PFSK-1 (cell line): Measurements from ENCODE around the gene GUCY1A2.

Source experiments
- POLR2AphosphoS5 ChIP-seq: IDR thresholded peaks from 2 replicates; pipeline ENCODE4 v1.6.1; 2012; ENCODE audit warnings: low read depth, mild to moderate bottlenecking, control low read depth, low read length, moderate library complexity
- TAF1 ChIP-seq: IDR thresholded peaks from 2 replicates; pipeline ENCODE4 v1.6.1; 2012; ENCODE audit warnings: low read length, control low read depth, borderline replicate concordance; ENCODE audit not compliant: insufficient read depth
- TF ChIP-seq, protein P1 (sequence below), 2 experiments: IDR thresholded peaks; 2 replicates each; pipeline versions ENCODE4 v1.6.1 to v1.8.0; 2011 to 2012; ENCODE audit warnings: low read depth in 2 of 2, low read length in 2 of 2, control low read depth in 1 of 2, inconsistent platforms in 1 of 2, mild to moderate bottlenecking in 1 of 2, moderate library complexity in 1 of 2; ENCODE audit not compliant: insufficient read depth in 1 of 2

DNA sequence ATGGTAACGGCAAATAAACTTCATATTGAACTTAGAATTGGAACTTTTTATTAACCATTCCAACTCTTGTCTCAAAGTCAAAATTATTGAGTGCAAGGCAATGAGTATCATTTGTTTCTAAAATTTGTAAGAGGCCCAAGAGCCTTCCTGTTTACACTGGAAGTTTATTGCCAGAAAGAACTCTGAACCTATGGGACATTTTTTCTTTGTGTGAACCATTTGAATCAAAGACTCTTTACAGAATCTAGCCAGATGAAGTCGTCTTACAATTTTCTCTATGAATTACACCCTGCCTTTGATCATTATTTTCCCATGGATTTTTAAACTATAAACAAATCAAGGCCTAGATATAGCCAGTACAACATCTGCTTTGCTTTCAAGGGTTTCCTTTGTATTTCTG lies 2.3 kb upstream of the GUCY1A2 start:
- TF ChIP-seq POLR2AphosphoS5, result no peak
- TF ChIP-seq, protein P1, sequence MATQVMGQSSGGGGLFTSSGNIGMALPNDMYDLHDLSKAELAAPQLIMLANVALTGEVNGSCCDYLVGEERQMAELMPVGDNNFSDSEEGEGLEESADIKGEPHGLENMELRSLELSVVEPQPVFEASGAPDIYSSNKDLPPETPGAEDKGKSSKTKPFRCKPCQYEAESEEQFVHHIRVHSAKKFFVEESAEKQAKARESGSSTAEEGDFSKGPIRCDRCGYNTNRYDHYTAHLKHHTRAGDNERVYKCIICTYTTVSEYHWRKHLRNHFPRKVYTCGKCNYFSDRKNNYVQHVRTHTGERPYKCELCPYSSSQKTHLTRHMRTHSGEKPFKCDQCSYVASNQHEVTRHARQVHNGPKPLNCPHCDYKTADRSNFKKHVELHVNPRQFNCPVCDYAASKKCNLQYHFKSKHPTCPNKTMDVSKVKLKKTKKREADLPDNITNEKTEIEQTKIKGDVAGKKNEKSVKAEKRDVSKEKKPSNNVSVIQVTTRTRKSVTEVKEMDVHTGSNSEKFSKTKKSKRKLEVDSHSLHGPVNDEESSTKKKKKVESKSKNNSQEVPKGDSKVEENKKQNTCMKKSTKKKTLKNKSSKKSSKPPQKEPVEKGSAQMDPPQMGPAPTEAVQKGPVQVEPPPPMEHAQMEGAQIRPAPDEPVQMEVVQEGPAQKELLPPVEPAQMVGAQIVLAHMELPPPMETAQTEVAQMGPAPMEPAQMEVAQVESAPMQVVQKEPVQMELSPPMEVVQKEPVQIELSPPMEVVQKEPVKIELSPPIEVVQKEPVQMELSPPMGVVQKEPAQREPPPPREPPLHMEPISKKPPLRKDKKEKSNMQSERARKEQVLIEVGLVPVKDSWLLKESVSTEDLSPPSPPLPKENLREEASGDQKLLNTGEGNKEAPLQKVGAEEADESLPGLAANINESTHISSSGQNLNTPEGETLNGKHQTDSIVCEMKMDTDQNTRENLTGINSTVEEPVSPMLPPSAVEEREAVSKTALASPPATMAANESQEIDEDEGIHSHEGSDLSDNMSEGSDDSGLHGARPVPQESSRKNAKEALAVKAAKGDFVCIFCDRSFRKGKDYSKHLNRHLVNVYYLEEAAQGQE (IDR thresholded peaks at IDR 0.05; ENCODE audit: insufficient read depth in 1 of 2, low read depth in 2 of 2, low read length in 2 of 2), result no peak
- no peak for TF ChIP-seq TAF1
